Kidney (tissue), 14 donors: ENCODE results near the gene SUGCT. TPM values are rescaled to one million over a fixed set of nuclear protein-coding genes. Genes with fewer than 3 reads are reported as not detected.

ENCODE experiments used
- DNase-seq, 5 donors: peaks; one replicate each; pipeline ENCODE4 v3.0.0-alpha.2; 2013 to 2020
- FAIRE-seq: peaks from 2 replicates; lab custom pipeline; 2012; peaks lifted over from hg19 to GRCh38; lab: Jason Lieb, UNC
- H3K27ac ChIP-seq, 2 donors: one replicate each; pipeline ENCODE4 v1.7.0; 2013; ENCODE audit warnings: low read depth in 2 of 2, low read length in 2 of 2, inconsistent platforms in 1 of 2
- H3K27me3 ChIP-seq: one replicate; pipeline ENCODE4 v1.7.1; 2013; ENCODE audit warnings: low read length, inconsistent platforms; ENCODE audit not compliant: control insufficient read depth, insufficient read depth
- H3K36me3 ChIP-seq, 3 donors: one replicate each; pipeline versions ENCODE4 v1.7.0 to v1.7.1; 2013; ENCODE audit warnings: low read length in 3 of 3, control low read depth in 1 of 3, inconsistent platforms in 1 of 3; ENCODE audit not compliant: insufficient read depth in 3 of 3, control insufficient read depth in 2 of 3
- H3K4me1 ChIP-seq, 3 donors: one replicate each; pipeline versions ENCODE4 v1.7.0 to v1.7.1; 2013; ENCODE audit warnings: low read length in 3 of 3, inconsistent platforms in 1 of 3, low read depth in 1 of 3; ENCODE audit not compliant: control insufficient read depth in 2 of 3, insufficient read depth in 2 of 3
- H3K4me3 ChIP-seq, 3 donors: one replicate each; pipeline versions ENCODE4 v1.7.0 to v1.8.1; 2013; ENCODE audit warnings: low read length in 3 of 3, control low read depth in 1 of 3, inconsistent platforms in 1 of 3
- H3K9ac ChIP-seq, 3 donors: one replicate each; pipeline versions ENCODE4 v1.7.0 to v1.7.1; 2013; ENCODE audit warnings: low read length in 3 of 3, control low read depth in 1 of 3, inconsistent platforms in 1 of 3
- H3K9me3 ChIP-seq, 3 donors: one replicate each; pipeline versions ENCODE4 v1.7.0 to v1.7.1; 2013; ENCODE audit warnings: low read length in 3 of 3, control low read depth in 1 of 3, inconsistent platforms in 1 of 3; ENCODE audit not compliant: control insufficient read depth in 2 of 3, insufficient read depth in 1 of 3
- CTCF ChIP-seq: IDR thresholded peaks from 3 replicates; pipeline ENCODE4 v1.5.1; 2012; ENCODE audit warnings: mild to moderate bottlenecking, moderate library complexity, borderline replicate concordance; ENCODE audit not compliant: insufficient read depth; ENCODE audit errors: extremely low read depth
- intact Hi-C: fragments of 100-400 bp; cut with DNase I; formaldehyde crosslinking; loops from one replicate; pipeline ENCODE4 v1.11.1; 2022
- polyA plus RNA-seq: library from polyadenylated mRNA; stranded (reverse); fragments of 350-450 nt; fragmentation: Illumina TruSeq; extraction: RNeasy Lipid Tissue Mini Kit (QIAGEN cat#74804); gene quantifications from one replicate; pipeline ENCODE4 v1.2.3, GENCODE V29; 2014; ENCODE audit warnings: low read depth, low replicate concordance; ENCODE audit not compliant: insufficient read depth
- total RNA-seq: library from RNA; stranded (reverse); fragmentation: NEBNext Ultra II Directional; extraction: Animal tissue kit (Norgen Biotek cat#: 25700); gene quantifications from one replicate; pipeline ENCODE4 v1.2.1, GENCODE V29; 2021
- donor health status: control.
- donor health status: control.
- donor health status: control.
- donor health status: control.
- donor health status: control.
- donor health status: DM: yes; HTN: yes; CAD: no.
- donor health status: Normal renal cell carcinoma (clear cell type).

Gene SUGCT
- total and polyA plus RNA-seq, 2 donors from 2014 or later: 7.6 to 45.1 TPM

DNA sequence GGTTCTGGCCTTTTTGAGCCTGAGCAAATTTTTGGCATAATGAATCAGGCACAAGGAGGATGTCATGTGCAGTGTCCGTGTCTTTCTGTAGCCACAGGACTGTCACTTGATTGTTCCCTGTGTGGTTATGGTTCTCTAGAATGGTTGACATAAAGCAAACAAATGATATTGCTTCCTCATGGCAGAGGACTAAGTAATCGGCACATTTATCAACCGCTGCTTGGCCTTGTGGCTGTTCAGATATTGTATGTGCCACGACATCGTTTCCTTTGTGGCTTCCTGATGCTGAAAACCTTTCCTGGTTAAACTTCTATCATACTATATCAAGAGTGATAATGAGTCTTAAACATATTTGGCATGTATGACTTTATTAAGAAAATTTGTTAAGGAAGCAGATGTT, 598.8 kb downstream of the SUGCT start:
- DNase-seq: no peak
- FAIRE-seq: no peak
- no peak for TF ChIP-seq CTCF
- Histone ChIP-seq H3K9ac (no peak overlapping the region), H3K27ac (no peak overlapping the region), H3K4me1 (no peaks in the 10 kb centered on the region), H3K9me3 (no peaks in the 10 kb centered on the region), H3K4me3 (no peak overlapping the region), H3K27me3 (no peaks in the 10 kb centered on the region), H3K36me3 (no peaks in the 10 kb centered on the region)
- intact Hi-C loops: no loop called here

- FAIRE-seq (no peak), DNase-seq (no peak)
- Histone ChIP-seq H3K9me3 (no peaks in the 10 kb centered on the region), H3K9ac (no peak overlapping the region), H3K4me3 (no peak overlapping the region), H3K36me3 (no peaks in the 10 kb centered on the region), H3K4me1 (no peaks in the 10 kb centered on the region), H3K27me3 (no peaks in the 10 kb centered on the region), H3K27ac (no peak overlapping the region)
- TF ChIP-seq CTCF: no peak
- intact Hi-C loops: no loop called here
Observed at GRCh38 chr7:40739257-40739656, 604.5 kb downstream of the SUGCT start.

- DNase-seq (no peak), FAIRE-seq (no peak)
- Histone ChIP-seq H3K36me3 (no peaks in the 10 kb centered on the region), H3K4me3 (no peak overlapping the region), H3K9ac (no peak overlapping the region), H3K27ac (no peak overlapping the region), H3K4me1 (no peaks in the 10 kb centered on the region), H3K9me3 (no peaks in the 10 kb centered on the region), H3K27me3 (no peaks in the 10 kb centered on the region)
- no peak for TF ChIP-seq CTCF
- intact Hi-C loops: no loop called here
Observed at GRCh38 chr7:40742270-40742669, 607.5 kb downstream of the SUGCT start.
